ENCODE measurements around the gene DNAI1.
"Not testable (repeated sequence)": the region's sequence is repeated elsewhere in the genome, so short reads cannot be mapped to it uniquely, and the experiment has no call there.

The DNAI1 gene

DNA sequence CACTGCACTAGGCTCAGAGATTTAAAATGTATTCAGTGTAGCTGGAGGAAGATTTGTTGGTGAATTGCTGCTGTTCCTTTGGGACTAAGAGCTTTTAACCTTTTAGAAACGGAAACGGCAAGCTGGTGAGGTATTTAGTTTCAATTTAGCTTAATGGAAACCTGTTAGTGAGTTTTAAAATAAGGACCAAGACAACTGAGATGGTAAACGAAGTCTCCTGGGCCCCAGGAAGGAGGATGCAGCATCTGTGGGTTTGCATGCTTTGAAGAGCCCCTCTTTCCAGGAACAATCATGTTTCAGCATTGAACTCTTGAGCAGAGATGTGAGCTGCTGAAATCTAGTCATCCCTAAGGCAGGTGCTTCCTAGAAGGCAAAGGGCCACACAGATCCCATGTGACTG is 16.5 kb downstream of the DNAI1 start:
- DNase-seq (ENCODE audit: insufficient read length) = no peak
- no peak for FAIRE-seq
- no peak for TF ChIP-seq POLR2AphosphoS5 (IDR thresholded peaks at IDR 0.05; ENCODE audit: low read depth, low read length)
- no peak for TF ChIP-seq POLR2A (IDR thresholded peaks at IDR 0.05; ENCODE audit: low read depth, low read length)
- no peak for TF ChIP-seq TAF1 (IDR thresholded peaks at IDR 0.05; ENCODE audit: borderline replicate concordance, low read depth, low read length)

DNA sequence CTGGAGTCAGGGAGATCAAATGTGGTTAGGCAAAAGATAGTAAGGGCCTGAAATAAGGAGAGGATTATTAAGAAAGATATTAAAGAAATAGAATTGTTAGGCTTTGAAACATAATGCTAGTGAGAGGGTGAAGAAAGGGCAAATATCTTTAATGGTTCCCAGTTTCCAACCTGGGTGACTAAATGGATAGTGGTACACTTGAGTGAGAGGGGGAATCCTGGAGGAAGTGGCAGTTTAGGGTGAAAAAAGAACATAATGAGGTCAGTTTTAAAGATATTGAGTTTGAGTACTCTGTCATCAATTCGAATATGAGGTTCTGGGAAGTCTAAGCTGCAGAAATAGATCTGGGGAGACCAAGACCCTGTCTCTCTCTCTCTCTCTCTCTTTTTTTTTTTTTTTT is 18.9 kb downstream of the DNAI1 start:
- FAIRE-seq = no peak
- TF ChIP-seq POLR2A (IDR thresholded peaks at IDR 0.05; ENCODE audit: low read depth, low read length) (no peak), POLR2AphosphoS5 (IDR thresholded peaks at IDR 0.05; ENCODE audit: low read depth, low read length) (no peak), TAF1 (IDR thresholded peaks at IDR 0.05; ENCODE audit: borderline replicate concordance, low read depth, low read length) (no peak)
- no peak for DNase-seq (ENCODE audit: insufficient read length)

DNA sequence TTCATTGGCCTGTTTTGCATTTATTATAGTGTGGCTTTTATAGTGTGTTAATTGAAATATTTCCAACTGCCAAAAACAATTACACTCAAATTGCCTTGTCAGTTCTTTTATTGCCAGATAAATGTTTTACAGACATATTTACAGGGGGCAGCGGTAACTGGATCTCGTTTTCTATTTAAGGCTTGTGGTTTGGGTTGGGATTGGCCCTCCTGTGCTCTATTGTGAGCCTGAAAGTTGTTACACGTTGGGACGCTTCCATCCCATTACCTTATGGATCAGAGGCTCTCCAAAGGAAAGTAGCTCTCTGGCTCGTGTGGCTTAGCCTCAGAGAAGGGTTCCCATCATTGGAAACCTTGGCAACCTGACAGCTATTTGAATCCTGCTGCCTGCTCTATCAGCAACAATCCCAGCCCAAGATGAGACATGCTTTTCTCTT is 20.8 kb downstream of the DNAI1 start:
- no peak for DNase-seq (ENCODE audit: insufficient read length)
- FAIRE-seq = no peak
- TF ChIP-seq POLR2A (IDR thresholded peaks at IDR 0.05; ENCODE audit: low read depth, low read length) (no peak), POLR2AphosphoS5 (IDR thresholded peaks at IDR 0.05; ENCODE audit: low read depth, low read length) (no peak), TAF1 (IDR thresholded peaks at IDR 0.05; ENCODE audit: borderline replicate concordance, low read depth, low read length) (no peak)

DNA sequence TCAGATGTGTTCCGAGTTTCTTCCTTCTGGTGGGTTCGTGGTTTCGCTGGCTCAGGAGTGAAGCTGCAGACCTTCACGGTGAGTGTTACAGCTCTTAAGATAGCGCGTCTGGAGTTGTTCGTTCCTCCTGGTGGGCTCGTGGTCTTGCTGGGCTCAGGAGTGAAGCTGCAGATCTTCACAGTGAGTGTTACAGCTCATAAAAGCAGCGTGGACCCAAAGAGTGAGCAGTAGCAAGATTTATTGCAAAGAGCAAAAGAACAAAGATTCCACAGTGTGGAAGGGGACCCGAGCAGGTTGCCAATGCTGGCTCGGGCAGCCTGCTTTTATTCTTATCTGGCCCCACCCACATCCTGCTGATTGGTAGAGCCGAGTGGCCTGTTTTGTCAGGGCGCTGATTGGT is 23.0 kb downstream of the DNAI1 start:
- not testable (repeated sequence) for DNase-seq (ENCODE audit: insufficient read length); FAIRE-seq

DNA sequence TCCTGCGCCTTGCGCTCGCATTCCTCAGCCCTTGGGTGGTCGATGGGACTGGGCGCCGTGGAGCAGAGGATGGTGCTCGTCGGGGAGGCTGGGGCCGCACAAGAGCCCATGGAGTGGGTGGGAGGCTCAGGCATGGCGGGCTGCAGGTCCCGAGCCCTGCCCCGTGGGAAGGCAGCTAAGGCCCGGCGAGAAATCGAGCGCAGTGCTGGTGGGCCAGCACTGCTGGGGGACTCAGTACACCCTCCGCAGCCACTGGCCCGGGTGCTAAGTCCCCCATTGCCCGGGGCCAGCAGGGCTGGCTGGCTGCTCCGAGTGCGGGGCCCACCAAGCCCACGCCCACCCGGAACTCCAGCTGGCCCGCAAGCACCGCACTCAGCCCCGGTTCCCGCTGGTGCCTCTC is 24.1 kb downstream of the DNAI1 start:
- not testable (repeated sequence) for DNase-seq (ENCODE audit: insufficient read length); FAIRE-seq

DNA sequence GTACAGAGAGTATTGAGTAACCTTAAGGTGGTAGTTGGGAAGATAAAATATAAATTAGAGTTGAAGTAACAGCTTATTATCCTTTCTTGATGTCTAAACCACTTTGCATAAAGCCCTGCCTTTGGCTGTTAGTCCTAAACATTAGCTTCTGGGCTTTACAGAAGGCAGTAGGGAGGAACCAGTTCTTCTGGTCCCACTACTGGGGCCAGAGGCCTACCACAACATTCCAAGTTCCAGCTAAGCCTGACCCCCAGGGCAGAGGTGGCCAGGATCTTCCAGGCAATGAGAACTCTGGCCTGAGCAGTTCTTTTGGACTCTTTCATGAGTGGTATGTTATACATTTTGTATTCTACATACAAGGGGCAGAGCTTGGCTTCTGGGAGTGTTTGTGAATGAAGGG is 26.1 kb downstream of the DNAI1 start:
- TF ChIP-seq POLR2AphosphoS5 (IDR thresholded peaks at IDR 0.05; ENCODE audit: low read depth, low read length) (no peak), TAF1 (IDR thresholded peaks at IDR 0.05; ENCODE audit: borderline replicate concordance, low read depth, low read length) (no peak), POLR2A (IDR thresholded peaks at IDR 0.05; ENCODE audit: low read depth, low read length) (no peak)
- FAIRE-seq = no peak
- no peak for DNase-seq (ENCODE audit: insufficient read length)

- no peak for FAIRE-seq
- no peak for TF ChIP-seq POLR2AphosphoS5 (IDR thresholded peaks at IDR 0.05; ENCODE audit: low read depth, low read length)
- TF ChIP-seq TAF1 (IDR thresholded peaks at IDR 0.05; ENCODE audit: borderline replicate concordance, low read depth, low read length) = no peak
- no peak for TF ChIP-seq POLR2A (IDR thresholded peaks at IDR 0.05; ENCODE audit: low read depth, low read length)
- DNase-seq (ENCODE audit: insufficient read length) = no peak
Measured at GRCh38 chr9:34485822-34486221, 27.2 kb downstream of the DNAI1 start.

GRCh38 chr9:34486572-34486971 is 28.0 kb downstream of the DNAI1 start:
- TF ChIP-seq TAF1 (IDR thresholded peaks at IDR 0.05; ENCODE audit: borderline replicate concordance, low read depth, low read length) (no peak), POLR2AphosphoS5 (IDR thresholded peaks at IDR 0.05; ENCODE audit: low read depth, low read length) (no peak), POLR2A (IDR thresholded peaks at IDR 0.05; ENCODE audit: low read depth, low read length) (no peak)
- DNase-seq (ENCODE audit: insufficient read length) (no peak), FAIRE-seq (no peak)

- FAIRE-seq = no peak
- no peak for DNase-seq (ENCODE audit: insufficient read length)
- no peak for TF ChIP-seq POLR2AphosphoS5 (IDR thresholded peaks at IDR 0.05; ENCODE audit: low read depth, low read length)
- TF ChIP-seq TAF1 (IDR thresholded peaks at IDR 0.05; ENCODE audit: borderline replicate concordance, low read depth, low read length) = no peak
- no peak for TF ChIP-seq POLR2A (IDR thresholded peaks at IDR 0.05; ENCODE audit: low read depth, low read length)
Measured at GRCh38 chr9:34490360-34490759, 31.8 kb downstream of the DNAI1 start.

DNA sequence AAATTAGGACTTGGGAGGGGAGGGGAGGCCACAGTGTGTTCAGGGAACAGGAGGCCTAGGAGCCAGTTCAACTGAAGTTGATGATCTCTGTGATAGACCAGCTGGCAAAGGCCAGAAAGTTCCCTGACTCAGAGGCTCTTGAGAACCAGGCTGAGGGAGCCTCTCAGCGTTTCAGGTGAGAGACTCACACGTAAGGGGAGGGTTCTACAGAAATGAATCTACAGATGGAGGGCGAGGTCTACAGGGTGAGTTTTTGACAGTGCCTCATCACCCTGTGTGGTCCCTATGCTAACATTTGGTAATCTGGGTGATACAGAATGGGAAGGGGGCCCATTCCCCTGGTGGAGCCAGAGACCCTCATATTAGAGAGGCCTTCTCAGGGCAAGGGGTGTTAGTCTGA is 32.2 kb downstream of the DNAI1 start:
- FAIRE-seq = no peak
- no peak for TF ChIP-seq TAF1 (IDR thresholded peaks at IDR 0.05; ENCODE audit: borderline replicate concordance, low read depth, low read length)
- no peak for TF ChIP-seq POLR2A (IDR thresholded peaks at IDR 0.05; ENCODE audit: low read depth, low read length)
- TF ChIP-seq POLR2AphosphoS5 (IDR thresholded peaks at IDR 0.05; ENCODE audit: low read depth, low read length) = no peak
- DNase-seq (ENCODE audit: insufficient read length) = no peak

GRCh38 chr9:34491596-34491995 is 33.0 kb downstream of the DNAI1 start:
- TF ChIP-seq TAF1 (IDR thresholded peaks at IDR 0.05; ENCODE audit: borderline replicate concordance, low read depth, low read length) = no peak
- TF ChIP-seq POLR2AphosphoS5 (IDR thresholded peaks at IDR 0.05; ENCODE audit: low read depth, low read length) = no peak
- no peak for TF ChIP-seq POLR2A (IDR thresholded peaks at IDR 0.05; ENCODE audit: low read depth, low read length)
- no peak for FAIRE-seq

DNA sequence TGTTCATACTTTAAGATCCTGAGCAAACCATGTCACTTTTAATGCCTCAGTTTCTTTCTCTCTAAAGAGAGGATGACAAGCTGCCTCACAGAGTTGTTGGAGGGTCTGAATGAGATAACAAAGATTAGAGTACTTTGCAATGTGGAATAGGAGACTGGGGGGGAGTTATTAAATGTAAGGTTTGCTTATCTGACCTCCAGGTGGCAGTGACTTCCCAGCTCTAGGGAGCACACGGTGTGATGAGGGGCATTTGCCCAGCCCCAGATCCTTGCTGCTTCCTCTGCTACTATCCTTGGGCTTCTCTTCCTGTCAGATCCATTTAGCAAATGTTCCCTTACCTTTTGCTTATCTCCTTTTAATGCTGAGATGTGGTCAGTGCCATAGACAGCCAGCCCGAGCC is 33.4 kb downstream of the DNAI1 start:
- DNase-seq (ENCODE audit: insufficient read length) = no peak
- no peak for FAIRE-seq
- TF ChIP-seq TAF1 (IDR thresholded peaks at IDR 0.05; ENCODE audit: borderline replicate concordance, low read depth, low read length) (no peak), POLR2AphosphoS5 (IDR thresholded peaks at IDR 0.05; ENCODE audit: low read depth, low read length) (no peak), POLR2A (IDR thresholded peaks at IDR 0.05; ENCODE audit: low read depth, low read length) (no peak)

More at GRCh38 chr9:34491596-34491995, 33.0 kb downstream of the DNAI1 start:
- DNase-seq (ENCODE audit: insufficient read length) = no peak

GRCh38 chr9:34493972-34494535 is 35.4 kb downstream of the DNAI1 start:
- FAIRE-seq (no peak), DNase-seq (ENCODE audit: insufficient read length) (no peak)
- no peak for TF ChIP-seq TAF1 (IDR thresholded peaks at IDR 0.05; ENCODE audit: borderline replicate concordance, low read depth, low read length)
- TF ChIP-seq POLR2AphosphoS5 (IDR thresholded peaks at IDR 0.05; ENCODE audit: low read depth, low read length) = no peak

Data from GM12892 (cell line).